Activated naive CD4-positive, alpha-beta T cell treated with anti-CD3 and anti-CD28 coated beads, Interleukin-2, amount 10 ng/mL, durations not matched to agents 7 days and 5 days (primary cell): ENCODE measurements around the gene CORO1C.

ENCODE experiments used
- CTCF ChIA-PET: fragments of 350-600 bp; sonication (Branson Sonifier 250); formaldehyde crosslinking; loops from one replicate; lab custom pipeline; 2021; ENCODE audit warnings: antibody characterized with exemption; lab: Charles Lee
- DNase-seq: peaks from one replicate; pipeline ENCODE4 v3.0.0-alpha.2; 2020
- H3K27ac Mint-ChIP-seq: one replicate; pipeline ENCODE4 v1.8.0; 2021; ENCODE audit warnings: mild to moderate bottlenecking, moderate library complexity, mixed read lengths
- H3K27me3 Mint-ChIP-seq: one replicate; pipeline ENCODE4 v1.8.0; 2021; ENCODE audit warnings: mild to moderate bottlenecking, mixed read lengths
- H3K36me3 Mint-ChIP-seq: one replicate; pipeline ENCODE4 v1.8.0; 2021; ENCODE audit warnings: mixed read lengths
- H3K4me1 Mint-ChIP-seq: one replicate; pipeline ENCODE4 v1.8.0; 2021; ENCODE audit warnings: mixed read lengths
- H3K4me3 Mint-ChIP-seq: one replicate; pipeline ENCODE4 v1.8.0; 2021; ENCODE audit warnings: mild to moderate bottlenecking, moderate library complexity, mixed read lengths
- H3K9me3 Mint-ChIP-seq: one replicate; pipeline ENCODE4 v1.8.0; 2021; ENCODE audit warnings: mixed read lengths

The CORO1C gene

GRCh38 chr12:108645686-108646599 lies 85.4 kb downstream of the CORO1C start:
- Mint-ChIP-seq H3K4me3 (peak overlapping the region; percentile 35), H3K27me3 (peaks cover 5% of the 10 kb centered on the region), H3K27ac (peak overlapping the region; percentile 89), H3K9me3 (no peaks in the 10 kb centered on the region), H3K4me1 (peaks cover 54% of the 10 kb centered on the region), H3K36me3 (peaks cover 5% of the 10 kb centered on the region)
- CTCF ChIA-PET: interaction anchor here (1.1 to 3.0 kb wide), 7 partner anchors 10 to 159 kb away, joined by 3 to 28 read pairs (median 7); partner anchors contain the start of gene SELPLG
- DNase-seq: no peak

DNA sequence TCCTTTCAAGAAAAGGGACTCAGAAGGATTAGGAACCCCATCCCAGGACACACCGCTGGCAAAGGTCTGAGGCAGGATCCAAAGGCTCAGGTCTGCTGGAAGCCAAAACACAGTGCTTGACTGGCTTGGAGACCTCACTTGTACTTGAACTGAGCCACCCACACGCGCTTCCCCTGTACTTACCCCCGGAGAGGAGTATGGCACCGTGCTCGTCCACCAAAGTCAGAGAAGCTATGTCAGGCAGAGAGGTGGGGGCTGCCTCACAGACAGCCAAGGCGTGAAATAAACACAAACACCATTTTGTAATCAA lies 86.6 kb downstream of the CORO1C start:
- no peak overlapping the region for H3K27ac Mint-ChIP-seq
- H3K4me3 Mint-ChIP-seq: no peak overlapping the region
- H3K4me1 Mint-ChIP-seq: peaks cover 55% of the 10 kb centered on the region

GRCh38 chr12:108643941-108644810 lies 87.1 kb downstream of the CORO1C start:
- Mint-ChIP-seq H3K4me1 (peaks cover 58% of the 10 kb centered on the region), H3K4me3 (no peak overlapping the region), H3K27ac (no peak overlapping the region)

More for the DNA sequence above, 86.6 kb downstream of the CORO1C start:
- Mint-ChIP-seq H3K9me3 (no peaks in the 10 kb centered on the region), H3K36me3 (peaks cover 5% of the 10 kb centered on the region), H3K27me3 (peaks cover 5% of the 10 kb centered on the region)
- CTCF ChIA-PET: interaction anchor here (2.6 kb wide), 1 partner anchor 9 kb away, joined by 28 read pairs; the partner anchor contains the start of gene SELPLG
- no peak for DNase-seq

GRCh38 chr12:108642899-108643654 lies 88.2 kb downstream of the CORO1C start:
- DNase-seq: no peak
- Mint-ChIP-seq H3K4me3 (no peak overlapping the region), H3K27ac (no peak overlapping the region), H3K27me3 (peaks cover 5% of the 10 kb centered on the region), H3K4me1 (peaks cover 58% of the 10 kb centered on the region), H3K36me3 (peaks cover 10% of the 10 kb centered on the region), H3K9me3 (no peaks in the 10 kb centered on the region)
- CTCF ChIA-PET: no interaction called here

More at GRCh38 chr12:108643941-108644810, 87.1 kb downstream of the CORO1C start:
- Mint-ChIP-seq H3K9me3 (no peaks in the 10 kb centered on the region), H3K27me3 (peaks cover 5% of the 10 kb centered on the region), H3K36me3 (peaks cover 10% of the 10 kb centered on the region)
- CTCF ChIA-PET: no interaction called here
- DNase-seq: no peak

DNA sequence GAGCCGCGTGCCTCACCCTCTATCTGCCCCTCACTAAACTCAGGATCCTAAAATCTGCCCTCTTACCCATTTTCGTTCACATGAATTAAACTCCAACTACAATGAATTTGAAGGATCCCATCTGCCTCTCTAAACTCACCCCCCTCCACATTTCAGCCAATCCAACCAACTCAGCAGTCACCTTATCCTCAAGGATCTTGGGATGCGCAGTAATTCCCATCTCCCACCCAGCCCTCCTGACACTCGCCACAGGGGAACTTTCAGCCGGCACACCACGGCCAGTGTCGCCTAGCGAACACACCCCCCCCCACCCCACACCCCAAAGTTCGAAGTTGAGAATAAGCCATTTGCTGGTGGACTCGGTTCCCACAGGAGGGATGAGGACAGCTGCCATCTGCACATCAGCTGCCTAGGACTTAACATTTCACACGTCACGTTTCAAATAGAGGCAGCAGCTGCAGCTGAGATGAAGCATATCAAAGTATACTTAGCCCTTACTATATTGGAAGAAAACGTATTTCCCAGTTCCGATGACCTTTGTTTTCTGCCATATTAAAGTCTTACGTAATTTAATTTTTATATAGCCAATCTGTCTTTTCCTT lies 88.9 kb downstream of the CORO1C start:
- peaks cover 57% of the 10 kb centered on the region for H3K4me1 Mint-ChIP-seq
- CTCF ChIA-PET: interaction anchor here (1.2 kb wide), 1 partner anchor 24 kb away, joined by 3 read pairs; no protein-coding TSS in a partner anchor
- DNase-seq: no peak
- peaks cover 10% of the 10 kb centered on the region for H3K36me3 Mint-ChIP-seq
- H3K27ac Mint-ChIP-seq: peak overlapping the region; percentile 19
- no peaks in the 10 kb centered on the region for H3K9me3 Mint-ChIP-seq
- H3K4me3 Mint-ChIP-seq: no peak overlapping the region
- peaks cover 5% of the 10 kb centered on the region for H3K27me3 Mint-ChIP-seq

- H3K27ac Mint-ChIP-seq: no peak overlapping the region
- no peaks in the 10 kb centered on the region for H3K9me3 Mint-ChIP-seq
- no peak overlapping the region for H3K4me3 Mint-ChIP-seq
- DNase-seq: no peak
- H3K27me3 Mint-ChIP-seq: peaks cover 5% of the 10 kb centered on the region
- H3K4me1 Mint-ChIP-seq: peaks cover 57% of the 10 kb centered on the region
- H3K36me3 Mint-ChIP-seq: peaks cover 10% of the 10 kb centered on the region
- CTCF ChIA-PET: interaction anchor here (1.0 to 1.2 kb wide), 2 partner anchors 9 to 24 kb away, joined by 3 read pairs; no protein-coding TSS in a partner anchor
These were observed 89.7 kb downstream of the CORO1C start for GRCh38 chr12:108641446-108642268.

DNA sequence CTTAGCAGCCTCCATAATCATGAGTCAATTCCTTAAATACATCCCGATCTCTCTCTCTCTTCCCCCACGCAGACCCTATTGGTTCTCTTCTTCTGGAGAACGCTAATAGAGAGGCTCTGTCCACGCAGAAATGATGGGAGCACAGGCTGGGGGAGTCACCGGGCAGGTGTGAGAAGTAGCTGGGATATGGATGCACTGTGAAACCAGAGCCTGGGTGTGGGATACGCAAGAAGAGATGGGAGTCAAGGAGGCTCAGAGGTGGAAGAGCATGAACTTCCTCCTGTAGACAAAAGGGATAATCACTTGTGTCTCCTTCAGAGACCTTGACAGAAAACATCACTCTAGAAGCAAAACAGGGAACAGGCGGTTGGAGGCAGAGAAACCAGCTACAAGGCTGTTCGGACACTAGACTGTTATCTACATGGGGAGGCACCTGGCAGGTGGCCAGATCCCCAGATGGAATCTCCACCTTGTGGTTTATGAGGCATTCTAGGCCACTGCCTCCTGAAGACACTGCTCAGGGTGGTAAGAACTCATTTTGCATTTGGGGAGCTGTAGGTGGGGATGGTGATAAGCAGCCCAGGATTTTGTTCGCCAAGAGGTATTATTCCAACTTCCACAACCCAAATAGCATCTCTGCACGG lies 90.4 kb downstream of the CORO1C start:
- H3K27me3 Mint-ChIP-seq: peaks cover 5% of the 10 kb centered on the region
- CTCF ChIA-PET: interaction anchor here (1.0 to 3.9 kb wide), 5 partner anchors 9 to 70 kb away, joined by 3 to 10 read pairs (median 3); no protein-coding TSS in a partner anchor

GRCh38 chr12:108638997-108639822 lies 92.1 kb downstream of the CORO1C start:
- peaks cover 5% of the 10 kb centered on the region for H3K27me3 Mint-ChIP-seq
- H3K36me3 Mint-ChIP-seq: peaks cover 8% of the 10 kb centered on the region
- DNase-seq: no peak
- H3K9me3 Mint-ChIP-seq: no peaks in the 10 kb centered on the region
- peaks cover 55% of the 10 kb centered on the region for H3K4me1 Mint-ChIP-seq
- CTCF ChIA-PET: interaction anchor here (0.6 to 3.9 kb wide), 3 partner anchors 23 to 69 kb away, joined by 3 to 10 read pairs (median 4); no protein-coding TSS in a partner anchor
- H3K4me3 Mint-ChIP-seq: no peak overlapping the region
- peak overlapping the region; percentile 47 for H3K27ac Mint-ChIP-seq

More for the DNA sequence above, 90.4 kb downstream of the CORO1C start:
- H3K4me3 Mint-ChIP-seq: no peak overlapping the region
- no peak for DNase-seq
- H3K27ac Mint-ChIP-seq: no peak overlapping the region
- H3K9me3 Mint-ChIP-seq: no peaks in the 10 kb centered on the region
- H3K36me3 Mint-ChIP-seq: peaks cover 10% of the 10 kb centered on the region
- peaks cover 55% of the 10 kb centered on the region for H3K4me1 Mint-ChIP-seq

GRCh38 chr12:108638141-108638827 lies 93.0 kb downstream of the CORO1C start:
- Mint-ChIP-seq H3K4me3 (no peak overlapping the region), H3K9me3 (no peaks in the 10 kb centered on the region), H3K27ac (no peak overlapping the region), H3K4me1 (peaks cover 59% of the 10 kb centered on the region), H3K27me3 (peaks cover 5% of the 10 kb centered on the region), H3K36me3 (peaks cover 15% of the 10 kb centered on the region)
- CTCF ChIA-PET: interaction anchor here (0.6 to 3.9 kb wide), 3 partner anchors 20 to 26 kb away, joined by 3 to 10 read pairs (median 3); no protein-coding TSS in a partner anchor
- DNase-seq: no peak

DNA sequence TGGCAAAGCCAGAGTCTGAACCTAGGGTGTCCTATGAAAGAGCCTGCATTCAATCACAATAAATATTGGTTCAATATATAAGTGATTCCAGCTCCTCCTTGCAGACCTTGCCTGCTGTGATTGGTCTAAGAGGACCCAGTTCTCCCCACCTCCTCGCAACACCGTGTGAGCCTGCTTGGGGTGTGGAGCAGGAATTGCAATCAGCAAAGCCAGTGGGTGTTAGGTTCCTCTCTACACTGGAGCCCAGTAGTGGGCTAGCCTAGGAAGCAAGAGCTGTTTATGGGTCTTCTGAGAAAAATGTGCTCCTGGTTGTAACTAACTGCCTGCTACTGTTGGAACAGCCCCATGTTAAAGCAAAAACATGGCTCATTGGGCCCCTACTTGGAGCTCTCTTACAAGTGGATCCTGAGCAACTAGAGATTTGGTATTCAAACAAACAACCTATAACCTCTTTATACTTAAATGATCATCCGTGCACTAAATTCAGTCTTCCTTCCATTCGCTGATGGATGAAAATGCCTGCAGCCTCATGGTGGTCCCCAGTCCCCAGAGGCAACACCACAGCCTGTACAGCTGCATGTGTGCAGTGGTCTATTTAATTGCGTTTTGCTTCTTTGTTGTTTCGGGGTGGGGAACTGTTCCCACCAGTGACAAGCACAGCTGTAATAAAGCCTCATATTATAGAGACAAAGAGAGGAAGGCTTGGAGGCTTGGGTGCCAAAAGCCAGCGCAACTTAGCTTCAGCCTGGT lies 93.9 kb downstream of the CORO1C start:
- H3K4me1 Mint-ChIP-seq: peaks cover 57% of the 10 kb centered on the region
- H3K4me3 Mint-ChIP-seq: no peak overlapping the region
- CTCF ChIA-PET: interaction anchor here (1.2 to 12.3 kb wide), 4 partner anchors 9 to 29 kb away, joined by 3 to 160 read pairs (median 19); no protein-coding TSS in a partner anchor
- DNase-seq: no peak
- H3K27me3 Mint-ChIP-seq: peaks cover 5% of the 10 kb centered on the region
- peaks cover 22% of the 10 kb centered on the region for H3K36me3 Mint-ChIP-seq
- H3K9me3 Mint-ChIP-seq: no peaks in the 10 kb centered on the region
- H3K27ac Mint-ChIP-seq: peak overlapping the region; percentile 76
